Activated naive CD4-positive, alpha-beta T cell (primary cell): ENCODE data around the gene CD36.

Source experiments
- DNase-seq, 4 experiments: peaks; one replicate each; lab custom pipeline; 2025; lab: John Stamatoyannopoulos, UW

CD36 gene

GRCh38 chr7:80705130-80705781, 66.8 kb downstream of the CD36 start:
- DNase-seq, result no peak

GRCh38 chr7:80707318-80707717, 68.9 kb downstream of the CD36 start:
- DNase-seq, result no peak

- no peak for DNase-seq
Observed at GRCh38 chr7:80708123-80708522, 69.7 kb downstream of the CD36 start.

GRCh38 chr7:80711531-80711930, 73.1 kb downstream of the CD36 start:
- no peak for DNase-seq

- DNase-seq, result no peak
Observed at GRCh38 chr7:80719261-80719660, 80.8 kb downstream of the CD36 start.

GRCh38 chr7:80720146-80720545, 81.7 kb downstream of the CD36 start:
- no peak for DNase-seq

GRCh38 chr7:80721883-80722615, 83.6 kb downstream of the CD36 start:
- no peak for DNase-seq

GRCh38 chr7:80722616-80723195, 84.3 kb downstream of the CD36 start:
- DNase-seq, result no peak

GRCh38 chr7:80724249-80724871, 85.9 kb downstream of the CD36 start:
- no peak for DNase-seq

- DNase-seq, result no peak
Observed at GRCh38 chr7:80725181-80725611, 86.8 kb downstream of the CD36 start.
